GM21737 (cell line): Measurements from ENCODE around the gene CORO7.
"Not testable (repeated sequence)": the region's sequence is repeated elsewhere in the genome, so short reads cannot be mapped to it uniquely, and the experiment has no call there.

Source experiments
- ATAC-seq: cut with Tn5 transposase; IDR thresholded peaks from one replicate; pipeline ENCODE4 v1.9.1; 2021; ENCODE audit warnings: mild to moderate bottlenecking, moderate library complexity; ENCODE audit not compliant: unreplicated experiment

Gene CORO7

DNA sequence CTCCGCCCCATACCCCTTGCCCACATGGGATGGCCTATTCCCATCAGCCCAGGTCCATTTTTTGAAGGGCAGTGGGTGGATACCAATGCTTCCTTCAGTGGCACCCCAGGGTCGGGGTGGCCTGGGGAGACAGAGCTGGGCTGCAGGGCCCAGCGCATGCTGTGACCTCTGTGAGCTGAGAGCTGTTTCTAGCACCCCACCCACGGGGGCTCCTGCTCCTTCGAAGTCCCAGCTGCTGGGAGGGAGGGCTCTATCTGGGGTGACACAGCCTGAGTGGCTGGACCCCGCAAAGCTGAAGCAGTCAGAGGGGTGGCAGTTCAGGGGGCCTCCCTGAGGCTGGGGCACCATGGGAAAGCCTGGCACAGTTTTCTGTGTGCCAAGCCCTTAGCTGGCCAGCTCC is 76.0 kb downstream of the CORO7 start:
- ATAC-seq: no peak

DNA sequence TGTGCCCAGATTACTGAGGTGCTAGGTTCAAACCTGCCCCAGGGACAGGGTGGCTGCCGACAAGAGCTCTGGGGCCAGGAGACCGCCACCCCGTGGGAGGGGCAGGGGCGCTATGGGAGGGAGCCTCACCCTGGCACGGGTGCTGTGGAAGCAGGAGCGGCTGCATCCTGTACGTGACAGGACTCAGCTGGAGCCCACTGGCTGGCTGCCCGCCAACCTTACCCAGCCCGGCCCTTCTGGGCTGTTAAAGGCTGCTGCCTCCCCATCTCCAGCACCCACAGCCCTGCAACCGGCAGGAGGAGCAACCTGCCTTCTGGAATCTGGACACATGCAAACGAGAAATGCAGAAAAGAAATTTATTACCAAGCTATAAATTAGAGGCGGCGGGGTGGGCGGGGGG is 76.5 kb downstream of the CORO7 start:
- ATAC-seq: no peak

DNA sequence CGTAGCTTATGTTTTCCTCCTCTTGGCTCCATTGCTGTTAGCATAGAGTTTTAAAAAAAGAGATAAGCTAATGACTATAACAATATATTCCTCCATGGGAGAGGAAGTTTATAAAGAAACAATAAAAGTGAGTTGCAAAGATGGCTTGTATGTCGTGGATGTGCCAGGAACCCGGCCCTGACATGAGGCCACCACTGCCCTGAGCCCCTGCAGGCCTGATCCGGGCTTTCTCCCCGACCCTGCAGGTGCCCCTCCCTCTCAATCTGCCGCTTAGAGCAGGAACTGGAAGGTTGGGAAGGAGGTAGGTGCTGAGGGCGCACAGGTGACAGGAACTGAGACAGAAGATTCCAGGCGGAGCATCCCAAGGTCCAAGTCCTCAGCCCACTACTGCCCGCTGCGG is 76.9 kb downstream of the CORO7 start:
- ATAC-seq: no peak

DNA sequence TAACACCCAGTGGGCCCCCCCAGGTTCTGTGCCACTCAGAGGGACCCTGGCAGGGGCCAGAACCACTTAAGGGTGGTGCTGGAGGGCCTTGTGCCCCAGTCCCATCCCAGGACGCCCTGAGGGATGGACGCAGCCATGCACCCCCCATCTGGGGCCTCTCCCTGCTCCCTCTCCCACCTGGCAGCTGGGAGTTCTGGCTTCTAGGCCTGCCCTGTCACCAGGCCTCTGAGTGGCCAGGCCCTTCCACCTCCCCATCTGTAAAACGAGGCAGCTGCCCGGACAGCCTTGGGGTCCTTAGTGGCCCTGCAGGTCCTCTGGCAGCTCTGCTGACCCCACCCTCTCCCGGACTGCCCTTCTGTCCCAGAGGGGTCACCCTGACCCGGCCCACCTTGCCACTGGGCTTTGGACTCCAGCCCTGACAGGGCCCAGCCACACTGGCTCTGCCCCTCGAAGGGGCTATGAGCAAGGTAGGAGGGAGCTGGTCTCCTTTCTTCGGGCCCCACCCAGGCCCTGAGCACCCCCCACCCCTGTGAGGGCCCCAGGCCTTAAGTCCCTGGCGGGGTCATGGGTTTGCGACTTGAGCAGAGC is 77.6 kb downstream of the CORO7 start:
- ATAC-seq: no peak

DNA sequence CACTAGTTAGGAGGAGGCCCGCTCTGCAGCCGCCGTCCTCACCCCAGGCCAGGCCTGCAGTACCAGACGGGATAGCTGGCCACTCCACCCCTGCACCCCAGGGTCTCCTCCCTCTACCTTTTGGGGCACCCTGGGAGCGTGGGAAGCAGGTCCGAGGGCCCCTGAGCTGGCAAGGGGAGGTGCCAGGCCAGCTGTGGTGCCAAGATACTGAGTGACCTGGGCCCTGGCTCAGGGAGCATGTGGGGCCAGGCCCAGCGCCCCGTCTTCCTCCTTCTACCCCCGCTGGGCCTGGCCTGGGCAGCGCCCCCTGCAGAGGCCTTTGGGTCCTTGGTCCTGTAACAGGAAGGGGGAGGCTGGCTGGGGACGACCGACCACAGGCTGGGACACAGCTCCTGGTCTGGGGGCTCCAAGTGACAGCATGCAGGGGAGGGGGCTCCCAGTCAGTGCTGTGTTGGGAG is 78.2 kb downstream of the CORO7 start:
- ATAC-seq: no peak

DNA sequence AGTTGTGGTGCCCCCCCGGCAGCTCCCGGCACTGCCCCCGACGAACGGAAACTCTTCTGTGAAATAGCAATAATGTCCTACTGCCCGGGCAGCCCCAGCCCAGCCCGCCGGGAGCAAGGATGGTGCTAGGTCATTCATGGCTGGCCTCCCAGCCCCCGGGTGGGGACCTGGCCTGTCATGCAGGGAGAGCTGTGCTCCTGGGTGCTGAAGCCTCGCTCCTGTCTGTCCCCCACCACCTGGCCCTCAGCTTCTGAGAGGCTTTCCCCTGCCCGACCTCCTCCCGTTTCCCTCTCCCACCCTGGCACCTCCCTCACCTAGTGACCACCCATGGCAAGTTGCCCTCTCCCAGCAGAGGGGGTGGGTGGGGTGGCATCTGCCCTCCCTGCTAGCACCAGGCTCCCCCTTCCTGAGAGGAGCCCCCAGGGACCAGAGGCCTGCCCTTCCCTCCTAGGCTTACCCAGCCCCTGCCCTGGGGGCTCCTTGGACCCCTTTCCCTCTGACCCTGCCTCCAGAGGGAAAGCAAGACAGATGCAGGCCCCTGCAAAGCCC is 78.8 kb downstream of the CORO7 start:
- no peak for ATAC-seq

DNA sequence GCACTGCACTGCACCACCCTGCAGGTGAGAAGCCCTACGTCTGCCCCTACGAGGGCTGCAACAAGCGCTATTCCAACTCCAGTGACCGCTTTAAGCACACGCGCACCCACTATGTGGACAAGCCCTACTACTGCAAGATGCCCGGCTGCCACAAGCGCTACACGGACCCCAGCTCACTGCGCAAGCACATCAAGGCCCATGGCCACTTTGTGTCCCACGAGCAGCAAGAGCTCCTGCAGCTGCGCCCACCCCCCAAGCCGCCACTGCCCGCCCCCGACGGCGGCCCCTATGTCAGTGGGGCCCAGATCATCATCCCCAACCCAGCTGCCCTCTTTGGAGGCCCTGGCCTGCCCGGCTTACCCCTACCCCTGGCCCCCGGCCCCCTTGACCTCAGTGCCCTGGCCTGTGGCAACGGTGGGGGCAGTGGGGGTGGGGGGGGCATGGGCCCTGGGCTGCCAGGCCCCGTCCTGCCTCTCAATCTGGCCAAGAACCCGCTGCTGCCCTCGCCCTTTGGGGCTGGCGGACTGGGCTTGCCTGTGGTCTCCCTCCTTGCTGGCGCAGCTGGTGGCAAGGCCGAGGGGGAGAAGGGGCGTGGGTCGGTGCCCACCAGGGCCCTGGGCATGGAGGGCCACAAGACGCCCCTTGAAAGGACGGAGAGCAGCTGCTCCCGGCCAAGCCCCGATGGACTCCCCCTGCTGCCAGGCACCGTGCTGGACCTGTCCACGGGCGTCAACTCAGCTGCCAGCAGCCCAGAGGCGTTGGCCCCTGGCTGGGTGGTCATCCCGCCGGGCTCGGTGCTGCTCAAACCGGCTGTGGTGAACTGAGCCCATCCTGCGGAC is 79.5 kb downstream of the CORO7 start:
- ATAC-seq: no peak

DNA sequence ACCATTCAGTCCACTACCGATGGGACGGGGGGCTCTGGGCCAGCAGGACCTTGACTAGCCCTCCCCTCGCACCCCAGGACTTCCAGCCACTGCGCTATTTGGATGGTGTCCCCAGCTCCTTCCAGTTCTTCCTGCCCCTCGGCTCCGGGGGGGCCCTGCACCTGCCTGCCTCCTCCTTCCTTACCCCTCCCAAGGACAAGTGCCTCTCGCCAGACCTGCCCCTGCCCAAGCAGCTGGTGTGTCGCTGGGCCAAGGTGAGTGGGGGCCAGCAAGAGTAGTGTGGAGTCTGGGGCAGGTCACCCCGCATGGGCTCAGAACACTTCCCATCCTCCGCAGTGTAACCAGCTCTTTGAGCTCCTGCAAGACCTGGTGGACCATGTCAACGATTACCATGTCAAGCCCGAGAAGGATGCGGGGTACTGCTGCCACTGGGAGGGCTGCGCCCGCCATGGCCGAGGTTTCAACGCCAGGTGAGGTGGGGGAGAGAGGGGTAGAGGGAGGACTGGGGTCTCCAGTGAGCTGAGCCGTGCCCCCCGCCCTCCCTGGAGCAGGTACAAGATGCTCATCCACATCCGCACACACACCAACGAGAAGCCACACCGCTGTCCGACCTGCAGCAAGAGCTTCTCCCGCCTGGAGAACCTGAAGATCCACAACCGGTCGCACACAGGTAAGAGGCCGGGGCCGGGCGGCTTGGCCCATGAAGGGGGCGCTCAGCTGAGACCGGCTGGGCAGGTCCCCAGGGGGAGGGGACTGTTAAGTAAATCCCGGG is 81.5 kb downstream of the CORO7 start:
- ATAC-seq: no peak

DNA sequence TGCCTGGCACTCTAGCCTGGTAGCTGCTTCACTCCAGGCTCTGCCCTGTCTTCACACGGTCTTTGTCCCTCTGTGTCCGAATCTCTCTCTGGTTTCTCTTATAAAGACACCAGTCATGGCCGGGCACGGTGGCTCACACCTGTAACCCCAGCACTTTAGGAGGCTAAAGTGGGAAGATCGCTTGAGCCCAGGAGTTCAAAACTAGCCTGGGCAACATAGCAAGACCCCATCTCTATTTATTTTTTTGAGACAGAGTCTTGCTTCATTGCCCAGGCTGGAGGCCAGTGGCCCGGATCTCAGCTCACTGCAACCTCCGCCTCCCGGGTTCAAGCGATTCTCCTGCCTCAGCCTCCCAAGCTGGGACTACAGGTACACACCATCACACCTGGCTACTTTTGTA is 82.7 kb downstream of the CORO7 start:
- not testable (repeated sequence) for ATAC-seq

DNA sequence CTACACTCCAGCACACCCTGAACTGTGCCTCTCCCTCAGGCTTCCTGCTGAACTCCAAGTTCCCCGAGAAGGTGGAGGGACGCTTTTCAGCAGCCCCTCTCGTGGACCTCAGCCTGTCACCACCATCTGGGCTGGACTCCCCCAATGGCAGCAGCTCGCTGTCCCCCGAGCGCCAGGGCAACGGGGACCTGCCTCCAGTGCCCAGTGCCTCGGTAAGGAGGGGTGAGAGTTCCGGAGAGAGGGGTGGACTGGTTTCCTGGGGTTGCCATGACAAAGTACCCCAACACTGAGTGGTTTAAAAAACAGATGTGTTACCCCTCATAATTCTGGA is 83.1 kb downstream of the CORO7 start:
- ATAC-seq: no peak

DNA sequence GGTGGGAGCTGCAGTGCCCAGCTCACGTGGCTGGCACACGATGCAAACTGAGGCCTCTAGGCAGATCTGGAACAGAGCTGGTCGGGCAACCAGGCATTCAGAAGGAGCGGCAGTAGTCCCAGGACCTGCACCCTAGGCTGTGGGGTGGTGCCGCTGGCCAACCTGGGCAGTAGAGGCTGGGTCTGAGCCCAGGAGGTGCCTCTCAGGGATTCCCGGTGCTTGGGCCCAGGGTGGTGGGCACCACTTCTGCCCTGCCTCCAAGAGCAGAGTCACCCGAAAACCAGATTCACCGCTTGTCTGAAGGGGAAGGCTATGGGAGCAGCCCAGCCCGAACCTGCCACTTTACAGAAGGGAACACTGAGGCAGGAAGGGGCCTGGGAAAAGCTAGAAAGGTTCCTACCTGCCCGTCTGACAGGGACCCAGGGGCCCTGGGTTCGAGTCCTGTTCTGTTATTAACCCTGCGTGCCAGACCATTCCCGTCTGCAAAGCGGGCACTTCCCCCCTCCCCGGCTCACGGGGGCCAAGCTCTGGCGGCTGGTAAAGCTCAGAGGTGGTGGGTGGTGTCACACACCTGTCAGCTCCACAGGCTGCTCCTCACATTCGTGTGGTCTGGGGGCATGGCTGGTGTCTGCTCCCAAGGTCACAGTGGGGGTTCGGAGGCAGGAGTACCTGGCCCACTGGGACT is 83.6 kb downstream of the CORO7 start:
- no peak for ATAC-seq

DNA sequence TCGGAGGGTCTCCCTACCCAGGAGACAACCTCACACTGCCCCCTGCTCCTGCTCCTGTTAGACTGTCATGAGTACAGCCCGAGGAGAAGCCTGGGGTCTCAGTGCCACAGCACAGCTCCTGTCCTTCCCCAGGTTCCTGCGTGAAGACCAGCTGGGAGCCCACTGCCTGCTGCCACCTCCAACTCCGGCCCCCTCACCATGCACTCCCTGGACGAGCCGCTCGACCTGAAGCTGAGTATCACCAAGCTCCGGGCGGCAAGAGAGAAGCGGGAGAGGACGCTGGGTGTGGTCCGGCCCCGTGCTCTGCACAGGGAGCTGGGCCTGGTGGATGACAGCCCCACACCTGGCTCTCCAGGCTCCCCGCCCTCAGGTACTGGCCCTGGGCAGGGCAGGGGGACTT is 84.3 kb downstream of the CORO7 start:
- ATAC-seq: no peak

DNA sequence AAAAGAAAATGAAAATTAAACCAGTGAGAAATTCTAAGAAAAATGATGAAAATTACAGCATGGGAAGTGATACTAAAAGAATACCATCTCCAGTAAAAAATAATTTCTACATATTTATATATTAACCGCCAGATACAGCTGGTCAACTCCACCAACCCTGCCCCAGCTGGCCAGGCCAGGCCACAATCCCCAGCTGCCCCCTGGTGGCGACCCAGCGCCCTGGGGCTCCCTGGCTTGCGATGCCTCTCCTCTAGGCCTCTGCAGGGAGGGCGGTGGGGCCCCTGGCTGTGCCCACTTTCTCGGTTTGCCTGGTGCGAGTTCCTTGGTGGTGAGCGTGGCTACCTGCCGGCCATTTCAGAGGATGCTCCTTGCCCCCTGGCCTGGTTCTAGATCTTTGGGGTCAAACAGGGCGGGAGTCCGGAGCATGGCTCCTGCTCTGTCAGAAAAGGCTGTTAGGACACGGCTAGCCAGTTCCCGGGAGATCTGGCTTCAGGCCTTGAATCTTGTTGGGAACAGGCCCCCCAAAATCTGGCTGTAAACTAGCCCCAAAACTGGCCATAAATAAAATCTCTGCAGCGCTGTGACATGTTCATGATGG is 86.0 kb downstream of the CORO7 start:
- ATAC-seq: no peak

DNA sequence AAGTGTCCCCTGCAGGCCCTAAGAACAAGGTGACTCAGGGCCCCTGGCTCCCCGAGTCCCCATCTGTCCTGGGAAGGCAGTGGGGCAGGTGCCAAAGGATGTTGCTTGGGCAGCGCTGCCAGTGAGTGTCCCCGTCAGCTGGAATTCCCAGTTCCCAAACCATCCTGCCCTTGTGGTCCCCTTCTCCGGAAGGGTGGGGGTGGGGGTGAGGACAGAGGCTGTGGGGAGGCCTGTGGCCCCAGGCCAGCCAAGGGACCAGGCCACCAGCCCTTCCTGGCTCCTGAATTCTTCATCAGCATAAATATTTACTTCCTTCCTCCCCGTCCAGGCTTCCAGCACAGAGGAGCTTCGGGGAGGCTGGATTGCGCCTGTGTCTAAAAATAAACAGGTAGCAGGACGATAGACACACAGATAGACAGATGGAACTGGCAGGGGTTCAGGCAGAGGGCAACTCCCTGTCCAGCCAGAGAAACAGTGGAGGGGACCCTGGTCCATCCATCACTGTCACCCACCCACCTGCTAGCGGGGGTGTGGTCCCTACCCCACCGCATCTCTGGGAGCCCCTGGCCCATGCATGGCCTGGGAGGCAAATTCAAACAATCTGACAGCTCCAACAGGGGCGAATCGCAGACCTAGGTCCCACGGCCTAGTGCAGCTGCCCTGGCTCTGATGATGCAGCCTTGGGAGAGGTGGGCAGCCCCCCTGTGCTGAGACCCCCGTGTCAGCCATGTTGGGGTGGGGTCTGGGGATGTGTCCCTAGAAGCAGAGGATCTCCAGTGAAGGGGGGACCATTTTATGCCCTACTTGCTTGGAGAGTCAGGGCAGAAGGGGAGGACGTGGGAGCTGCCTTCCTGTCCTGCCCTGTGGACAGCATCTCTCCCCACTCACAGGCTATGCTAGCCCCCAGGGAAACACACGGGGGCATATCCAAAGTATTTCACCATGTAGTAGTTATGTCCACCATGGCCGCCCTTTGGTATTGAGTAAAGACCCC is 87.3 kb downstream of the CORO7 start:
- no peak for ATAC-seq

DNA sequence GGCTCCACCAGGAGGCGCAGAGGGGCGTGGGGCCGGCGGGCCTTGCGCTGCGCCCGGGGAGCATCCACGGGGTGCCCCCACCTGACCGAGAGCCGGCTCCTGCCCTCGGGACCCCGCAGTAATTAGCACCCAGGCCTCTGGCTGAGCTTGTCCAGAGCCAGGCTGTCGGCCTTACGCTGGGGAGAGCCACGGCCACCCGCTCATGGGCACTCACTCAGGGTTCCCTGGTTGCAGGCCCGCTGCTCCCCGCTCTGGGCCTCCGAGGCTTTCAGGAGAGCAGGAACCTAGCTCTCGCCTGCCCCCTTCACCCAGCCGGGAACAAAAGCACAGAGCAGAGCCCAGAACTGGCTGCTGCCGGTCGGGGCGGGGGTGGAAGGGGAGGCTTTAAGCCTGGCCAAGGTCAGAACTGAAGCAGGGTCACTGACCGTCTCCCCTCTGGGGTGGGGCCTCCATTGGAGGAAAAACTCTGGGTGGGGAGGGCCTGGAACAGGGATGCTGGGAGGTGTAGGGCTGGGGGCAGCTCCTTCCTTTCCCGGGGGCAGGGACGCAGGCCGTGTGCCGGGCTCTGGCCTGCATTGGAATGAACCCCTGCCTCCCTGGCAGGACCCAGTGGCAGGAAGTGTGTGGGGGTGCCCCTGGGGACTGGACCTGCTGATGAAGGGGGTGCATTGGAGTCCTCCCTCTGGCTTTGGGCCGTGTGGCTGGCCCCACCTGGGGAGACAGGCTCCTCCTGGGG is 88.2 kb downstream of the CORO7 start:
- ATAC-seq: no peak

DNA sequence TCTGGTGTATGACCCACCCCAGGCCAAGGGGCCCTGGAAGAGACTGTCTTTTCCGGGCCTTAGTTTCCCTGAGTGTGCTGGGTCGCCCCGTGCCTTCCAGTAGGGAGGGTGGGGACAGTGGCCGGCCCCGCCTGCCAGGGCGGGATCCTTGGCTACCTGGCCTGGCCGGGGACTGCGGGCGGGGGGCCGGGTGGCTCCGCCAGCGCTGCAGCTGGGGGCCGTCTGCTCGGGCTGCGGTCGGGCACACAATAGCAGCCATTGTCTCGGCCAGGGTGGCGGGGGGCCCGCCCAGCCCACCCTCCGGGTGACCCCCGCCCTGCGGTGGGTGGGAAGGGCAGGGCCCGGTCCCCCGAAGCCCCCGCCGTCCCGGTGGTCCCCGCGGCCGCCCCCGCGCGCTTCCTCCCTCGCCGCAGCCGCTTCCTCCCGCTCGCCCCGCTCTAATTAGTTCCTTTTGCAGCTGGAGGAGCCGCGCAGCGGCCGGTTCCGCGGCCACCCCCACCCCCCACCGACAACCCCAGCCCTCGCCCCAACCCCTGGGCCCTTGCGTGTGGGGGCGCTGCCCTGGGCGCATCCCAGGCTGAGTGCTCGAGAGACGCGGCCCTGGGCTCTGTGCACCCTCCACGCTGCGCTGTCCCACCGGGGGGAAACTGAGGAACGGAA is 88.9 kb downstream of the CORO7 start:
- ATAC-seq: no peak

DNA sequence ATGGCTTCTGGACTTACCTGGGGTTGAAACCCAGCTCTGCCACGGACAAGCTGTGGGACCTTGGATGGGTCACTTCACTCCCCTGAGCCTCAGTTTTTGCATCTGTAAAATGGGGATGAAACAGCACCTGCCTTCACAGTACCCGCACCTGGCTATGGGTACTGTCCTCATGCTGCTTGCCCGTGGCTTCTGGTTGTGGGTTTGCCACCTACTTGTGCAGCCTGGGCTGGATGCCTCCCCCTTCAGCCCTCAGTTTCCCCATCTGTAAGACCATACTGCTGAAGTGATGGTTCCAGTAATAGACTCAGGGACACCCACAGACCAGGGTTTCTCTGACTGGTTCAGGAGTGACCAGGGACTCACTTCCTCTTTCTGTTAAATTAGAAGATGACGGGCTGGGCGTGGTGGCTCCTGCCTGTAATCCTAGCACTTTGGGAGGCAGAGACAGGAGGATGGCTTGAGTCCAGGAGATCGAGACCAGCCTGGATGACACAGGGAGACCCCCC is 91.1 kb downstream of the CORO7 start:
- no peak for ATAC-seq
